SK-N-SH (cell line): Measurements from ENCODE around the gene SEZ6L. TPM values are rescaled to one million over a fixed set of nuclear protein-coding genes. Genes with fewer than 3 reads are reported as not detected.

Experiments
- CTCF ChIA-PET: fragments of 300-600, 350-600 bp; formaldehyde crosslinking; extraction: SDS; loops from one replicate; lab custom pipeline; 2021; lab: Yijun Ruan, JAX
- POLR2A ChIA-PET: fragments of 350-600 bp; sonication (Branson Sonifier 250); formaldehyde crosslinking; extraction: SDS; loops from one replicate; lab custom pipeline; 2020; ENCODE audit warnings: antibody characterized with exemption, inconsistent platforms; lab: Yijun Ruan, JAX
- DNase-seq: peaks from one replicate; pipeline ENCODE4 v3.0.0; 2012
- H2AFZ ChIP-seq: fragments of 200-600 bp; sonication (generic); 2 replicates; pipeline ENCODE4 v1.8.1; 2016; ENCODE audit warnings: antibody characterized with exemption, mild to moderate bottlenecking, low read depth
- H3F3A ChIP-seq: fragments of 200-600 bp; sonication (generic); replicated peaks from 2 replicates; pipeline ENCODE3; 2016; ENCODE audit warnings: antibody characterized with exemption, mild to moderate bottlenecking; ENCODE audit not compliant: insufficient read depth
- H3K27ac ChIP-seq, 2 experiments: fragments of 200-500 bp in 1 of 2; fragments of 200-600 bp in 1 of 2; sonication (Bioruptor generic) in 1 of 2; sonication (generic), shearing (Covaris generic) in 1 of 2; 2 replicates each; pipeline versions ENCODE4 v1.5.1 to v1.6.1; 2014 to 2016; ENCODE audit warnings: low read depth in 2 of 2, inconsistent platforms in 1 of 2, low read length in 1 of 2, mild to moderate bottlenecking in 1 of 2, mixed read lengths in 1 of 2
- H3K27me3 ChIP-seq: fragments of 200-600 bp; sonication (generic), shearing (Covaris generic); 2 replicates; pipeline ENCODE4 v1.6.1; 2016; ENCODE audit warnings: mixed run types; ENCODE audit not compliant: insufficient read depth
- H3K36me3 ChIP-seq, 2 experiments: fragments of 200-500 bp in 1 of 2; fragments of 200-600 bp in 1 of 2; sonication (Bioruptor generic) in 1 of 2; sonication (generic) in 1 of 2; replicated peaks in 1 of 2; 2 replicates each; pipeline versions ENCODE3 to v1.5.1; 2014 to 2016; ENCODE audit warnings: low read length in 1 of 2, mild to moderate bottlenecking in 1 of 2; ENCODE audit not compliant: insufficient read depth in 2 of 2, control insufficient read depth in 1 of 2
- H3K4me1 ChIP-seq, 2 experiments: fragments of 200-500 bp in 1 of 2; fragments of 200-600 bp in 1 of 2; sonication (Bioruptor generic) in 1 of 2; sonication (generic), shearing (Covaris generic) in 1 of 2; 2 replicates each; pipeline versions ENCODE4 v1.5.1 to v1.6.1; 2014 to 2016; ENCODE audit warnings: low read depth in 1 of 2, low read length in 1 of 2, mixed run types in 1 of 2; ENCODE audit not compliant: insufficient read depth in 2 of 2, control insufficient read depth in 1 of 2
- H3K4me2 ChIP-seq: fragments of 200-600 bp; sonication (generic), shearing (Covaris generic); 2 replicates; pipeline ENCODE4 v1.6.1; 2017; ENCODE audit warnings: mixed run types
- H3K4me3 ChIP-seq, 2 experiments: fragments of 200-500 bp in 1 of 2; fragments of 200-600 bp in 1 of 2; sonication (Bioruptor generic) in 1 of 2; sonication (generic), shearing (Covaris generic) in 1 of 2; 2 replicates each; pipeline versions ENCODE4 v1.5.1 to v1.8.1; 2014 to 2016; ENCODE audit warnings: low read depth in 2 of 2, inconsistent platforms in 1 of 2, low read length in 1 of 2, mild to moderate bottlenecking in 1 of 2, mixed read lengths in 1 of 2, moderate library complexity in 1 of 2
- H3K79me2 ChIP-seq: fragments of 200-600 bp; sonication (generic); 2 replicates; pipeline ENCODE4 v1.8.1; 2017; ENCODE audit warnings: mild to moderate bottlenecking; ENCODE audit not compliant: insufficient read depth
- H3K9ac ChIP-seq: fragments of 200-600 bp; sonication (generic); 2 replicates; pipeline ENCODE4 v1.6.1; 2017; ENCODE audit warnings: mixed run types
- H3K9me2 ChIP-seq: fragments of 200-600 bp; sonication (generic); 2 replicates; pipeline ENCODE4 v1.6.1; 2017; ENCODE audit warnings: mixed run types
- H3K9me3 ChIP-seq: fragments of 200-600 bp; sonication (generic); 2 replicates; pipeline ENCODE4 v1.6.1; 2017; ENCODE audit warnings: mixed run types, mild to moderate bottlenecking, moderate library complexity
- H4K20me1 ChIP-seq: fragments of 200-600 bp; sonication (generic); 2 replicates; pipeline ENCODE4 v1.6.1; 2017; ENCODE audit warnings: mild to moderate bottlenecking, mixed run types; ENCODE audit not compliant: insufficient read depth
- FOXJ3 ChIP-seq: sonication (generic); formaldehyde crosslinking; IDR thresholded peaks from 2 replicates; pipeline ENCODE4 v1.5.1; 2020; ENCODE audit warnings: mild to moderate bottlenecking, missing genetic modification reagents
- GABPA ChIP-seq: IDR thresholded peaks from 2 replicates; pipeline ENCODE4 v1.4.0; 2012; ENCODE audit warnings: low read depth, mild to moderate bottlenecking
- GATA2 ChIP-seq: sonication (generic); formaldehyde crosslinking; IDR thresholded peaks from 2 replicates; pipeline ENCODE4 v1.5.0; 2020; ENCODE audit warnings: mild to moderate bottlenecking, missing genetic modification reagents
- JUND ChIP-seq: IDR thresholded peaks from 2 replicates; pipeline ENCODE4 v1.4.0; 2012
- MAX ChIP-seq: IDR thresholded peaks from 2 replicates; pipeline ENCODE4 v1.4.0; 2012; ENCODE audit warnings: low read depth
- MXI1 ChIP-seq: IDR thresholded peaks from 2 replicates; pipeline ENCODE4 v1.6.1; 2012; ENCODE audit warnings: mild to moderate bottlenecking, low read depth, low read length, improper control_type of control experiment
- POLR2AphosphoS5 ChIP-seq: IDR thresholded peaks from 2 replicates; pipeline ENCODE4 v1.6.1; 2012; ENCODE audit warnings: low read depth, low read length
- RAD21 ChIP-seq: IDR thresholded peaks from 2 replicates; pipeline ENCODE4 v1.6.1; 2012; ENCODE audit warnings: mild to moderate bottlenecking, low read length
- RCOR1 ChIP-seq: fragments of 150-350 bp; IDR thresholded peaks from 2 replicates; pipeline ENCODE4 v1.6.1; 2017; ENCODE audit warnings: antibody characterized with exemption, low read length
- REST ChIP-seq: IDR thresholded peaks from 2 replicates; pipeline ENCODE4 v1.6.1; 2012; ENCODE audit warnings: mild to moderate bottlenecking, low read depth, low read length, moderate library complexity
- RFX5 ChIP-seq: IDR thresholded peaks from 2 replicates; pipeline ENCODE4 v1.6.1; 2012; ENCODE audit warnings: mild to moderate bottlenecking, improper control_type of control experiment, low read length
- RXRA ChIP-seq: IDR thresholded peaks from 2 replicates; pipeline ENCODE4 v1.4.0; 2012; ENCODE audit warnings: low read depth, mild to moderate bottlenecking, borderline replicate concordance
- TCF12 ChIP-seq: IDR thresholded peaks from 2 replicates; pipeline ENCODE4 v1.4.0; 2012
- USF1 ChIP-seq: IDR thresholded peaks from 2 replicates; pipeline ENCODE4 v1.4.0; 2012; ENCODE audit warnings: low read depth, borderline replicate concordance
- YY1 ChIP-seq: IDR thresholded peaks from 2 replicates; pipeline ENCODE4 v1.4.0; 2012; ENCODE audit warnings: low read depth, mild to moderate bottlenecking
- WGBS: methylation state at CpG from one replicate; pipeline ENCODE4 v1.1.6; 2017; ENCODE audit warnings: low lambda C conversion rate; 5-methylcytosine and 5-hydroxymethylcytosine counted together
- polyA plus RNA-seq, 3 experiments: library from polyadenylated mRNA; depleted of rRNA; stranded (reverse); fragments of >200 nt; gene quantifications; 2 replicates each; pipeline ENCODE4 v1.2.3, GENCODE V29; 2012
- TF ChIP-seq, protein P1 (sequence below): IDR thresholded peaks from 2 replicates; pipeline ENCODE4; 2012
- TF ChIP-seq, protein P2 (sequence below): fragments of 150-350 bp; IDR thresholded peaks from 2 replicates; pipeline ENCODE4 v1.6.1; 2017; ENCODE audit warnings: antibody characterized with exemption, low read length, low read depth, borderline replicate concordance

Gene SEZ6L
- polyA plus RNA-seq, 1 of the 3 experiments (the other 2 are of a cell fraction) = 0.10 TPM

DNA sequence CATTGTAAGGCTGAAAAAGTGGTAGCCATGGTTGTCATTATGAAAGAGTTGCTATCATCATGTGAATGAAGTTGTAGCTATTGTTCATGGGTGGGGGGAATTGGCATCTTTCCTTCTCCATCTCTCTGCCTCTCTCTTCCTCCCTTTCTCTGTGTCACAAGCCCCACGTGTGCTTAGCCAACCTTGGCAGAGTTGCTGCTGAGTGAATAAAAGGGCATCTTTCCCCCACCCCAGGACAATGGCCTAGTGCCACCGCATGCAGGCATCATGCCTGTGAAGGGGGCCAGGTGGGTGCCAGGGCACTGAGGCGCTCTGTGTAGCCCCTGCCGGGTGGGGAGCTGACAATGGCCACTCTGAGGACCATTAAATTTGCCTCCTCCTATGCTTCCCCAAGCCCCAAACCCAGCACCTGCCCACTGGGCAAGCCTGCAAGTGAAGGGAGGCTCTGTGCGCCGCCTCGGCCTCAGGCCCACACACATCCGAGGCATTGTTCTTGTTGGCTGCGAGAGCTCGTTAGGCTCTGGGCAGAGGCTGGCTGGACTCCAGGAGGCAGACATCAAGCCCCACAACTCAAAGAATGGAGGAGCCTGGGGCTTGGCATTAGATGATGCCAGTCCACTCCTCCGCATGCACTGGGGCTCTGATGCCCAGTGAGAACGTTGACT is 103.9 kb downstream of the SEZ6L start (continued):
- TF ChIP-seq MAX = no peak

GRCh38 chr22:26276529-26277160 is 107.4 kb downstream of the SEZ6L start:
- Histone ChIP-seq H3K9me3 (no peaks in the 10 kb centered on the region), H3F3A (no peaks in the 10 kb centered on the region), H3K36me3 (no peaks in the 10 kb centered on the region), H2AFZ (no peak overlapping the region), H3K9ac (no peak overlapping the region), H4K20me1 (no peaks in the 10 kb centered on the region), H3K9me2 (no peaks in the 10 kb centered on the region), H3K27me3 (no peaks in the 10 kb centered on the region), H3K4me2 (no peak overlapping the region), H3K4me1 (peaks cover 0 to 2% of the 10 kb centered on the region in 2 experiments; a peak in 1 of 4 replicates), H3K79me2 (no peaks in the 10 kb centered on the region), H3K27ac (no peak overlapping the region), H3K4me3 (no peak overlapping the region)
- TF ChIP-seq RXRA (no peak), MXI1 (no peak), TCF12 (no peak), RCOR1 (no peak), POLR2AphosphoS5 (no peak), USF1 (no peak), MAX (no peak), FOXJ3 (no peak), REST (no peak), RFX5 (no peak), RAD21 (no peak), JUND (no peak), GABPA (no peak), YY1 (no peak), GATA2 (no peak)
- TF ChIP-seq, protein P1, sequence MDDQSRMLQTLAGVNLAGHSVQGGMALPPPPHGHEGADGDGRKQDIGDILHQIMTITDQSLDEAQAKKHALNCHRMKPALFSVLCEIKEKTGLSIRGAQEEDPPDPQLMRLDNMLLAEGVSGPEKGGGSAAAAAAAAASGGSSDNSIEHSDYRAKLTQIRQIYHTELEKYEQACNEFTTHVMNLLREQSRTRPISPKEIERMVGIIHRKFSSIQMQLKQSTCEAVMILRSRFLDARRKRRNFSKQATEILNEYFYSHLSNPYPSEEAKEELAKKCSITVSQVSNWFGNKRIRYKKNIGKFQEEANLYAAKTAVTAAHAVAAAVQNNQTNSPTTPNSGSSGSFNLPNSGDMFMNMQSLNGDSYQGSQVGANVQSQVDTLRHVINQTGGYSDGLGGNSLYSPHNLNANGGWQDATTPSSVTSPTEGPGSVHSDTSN = no peak
- TF ChIP-seq, protein P2, sequence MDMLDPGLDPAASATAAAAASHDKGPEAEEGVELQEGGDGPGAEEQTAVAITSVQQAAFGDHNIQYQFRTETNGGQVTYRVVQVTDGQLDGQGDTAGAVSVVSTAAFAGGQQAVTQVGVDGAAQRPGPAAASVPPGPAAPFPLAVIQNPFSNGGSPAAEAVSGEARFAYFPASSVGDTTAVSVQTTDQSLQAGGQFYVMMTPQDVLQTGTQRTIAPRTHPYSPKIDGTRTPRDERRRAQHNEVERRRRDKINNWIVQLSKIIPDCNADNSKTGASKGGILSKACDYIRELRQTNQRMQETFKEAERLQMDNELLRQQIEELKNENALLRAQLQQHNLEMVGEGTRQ = no peak
- 50% methylated on average over 11 of the region's 11 CpGs for WGBS
- ChIA-PET CTCF (interaction anchor here (1.1 kb wide), 1 partner anchor 105 kb away, joined by 5 read pairs; no protein-coding TSS in a partner anchor), POLR2A (interaction anchor here (0.6 kb wide), 1 partner anchor 55 kb away, joined by 4 read pairs; no protein-coding TSS in a partner anchor)
- DNase-seq = no peak
